Liver (tissue), 9 donors: Measurements from ENCODE around the gene BCL2. TPM values are rescaled to one million over a fixed set of nuclear protein-coding genes. Genes with fewer than 3 reads are reported as not detected.

Experiments used
- DNase-seq: peaks from one replicate; pipeline ENCODE4 v3.0.0-alpha.2; 2017; ENCODE audit warnings: low spot score
- H3K27ac ChIP-seq, 2 donors: one replicate each; pipeline ENCODE4 v1.7.0; 2013; ENCODE audit warnings: inconsistent platforms in 2 of 2, low read length in 2 of 2, control low read depth in 1 of 2, low read depth in 1 of 2, mild to moderate bottlenecking in 1 of 2
- H3K27me3 ChIP-seq, 4 donors: one replicate each; pipeline versions ENCODE4 v1.6.1 to v1.7.0; 2013; ENCODE audit warnings: low read length in 3 of 4, inconsistent platforms in 1 of 4, mild to moderate bottlenecking in 1 of 4, moderate library complexity in 1 of 4; ENCODE audit not compliant: control insufficient read depth in 4 of 4, insufficient read depth in 4 of 4
- H3K36me3 ChIP-seq, 4 donors: one replicate each; pipeline versions ENCODE4 v1.6.1 to v1.7.0; 2013; ENCODE audit warnings: low read length in 3 of 4, mild to moderate bottlenecking in 3 of 4, low read depth in 1 of 4, moderate library complexity in 1 of 4; ENCODE audit not compliant: control insufficient read depth in 4 of 4, insufficient read depth in 3 of 4
- H3K4me1 ChIP-seq, 4 donors: one replicate each; pipeline versions ENCODE4 v1.6.1 to v1.7.0; 2013; ENCODE audit warnings: low read length in 3 of 4, mild to moderate bottlenecking in 3 of 4, moderate library complexity in 1 of 4; ENCODE audit not compliant: control insufficient read depth in 4 of 4, insufficient read depth in 4 of 4
- H3K4me3 ChIP-seq, 3 donors: one replicate each; pipeline versions ENCODE4 v1.6.1 to v1.7.0; 2013; ENCODE audit warnings: low read length in 3 of 3, control low read depth in 1 of 3, low read depth in 1 of 3, mild to moderate bottlenecking in 1 of 3
- H3K9ac ChIP-seq, 2 donors: one replicate each; pipeline ENCODE4 v1.7.0; 2013; ENCODE audit warnings: low read length in 2 of 2, mild to moderate bottlenecking in 2 of 2, moderate library complexity in 2 of 2, control low read depth in 1 of 2, low read depth in 1 of 2
- H3K9me3 ChIP-seq, 4 donors: one replicate each; pipeline versions ENCODE4 v1.6.1 to v1.7.0; 2013; ENCODE audit warnings: low read length in 3 of 4; ENCODE audit not compliant: control insufficient read depth in 4 of 4
- ATF3 ChIP-seq: IDR thresholded peaks from 2 replicates; pipeline ENCODE4 v1.6.1; 2016; ENCODE audit warnings: antibody characterized with exemption
- CTCF ChIP-seq: fragments of 150-350 bp; IDR thresholded peaks from 2 replicates; pipeline ENCODE4 v1.5.1; 2017; ENCODE audit warnings: improper control_type of control experiment, low read depth, low read length; ENCODE audit not compliant: missing input control
- EGR1 ChIP-seq, 2 donors: IDR thresholded peaks; 2 replicates each; pipeline ENCODE4 v1.6.1; 2016 to 2018; ENCODE audit warnings: antibody characterized with exemption in 2 of 2, low read depth in 2 of 2
- FOXA1 ChIP-seq: IDR thresholded peaks from 2 replicates; pipeline ENCODE4 v1.6.1; 2016; ENCODE audit warnings: antibody characterized with exemption
- FOXA2 ChIP-seq: IDR thresholded peaks from 2 replicates; pipeline ENCODE4 v1.6.1; 2016; ENCODE audit warnings: antibody characterized with exemption
- HNF4A ChIP-seq, 2 donors: conservative IDR thresholded peaks; 2 replicates each; pipeline ENCODE4 v1.6.1; 2016; ENCODE audit warnings: antibody characterized with exemption in 2 of 2, mild to moderate bottlenecking in 2 of 2
- HNF4G ChIP-seq: IDR thresholded peaks from 2 replicates; pipeline ENCODE4 v1.6.1; 2016; ENCODE audit warnings: antibody characterized with exemption
- JUND ChIP-seq, 2 donors: IDR thresholded peaks; 2 replicates each; pipeline ENCODE4 v1.6.1; 2016; ENCODE audit warnings: antibody characterized with exemption in 2 of 2
- MAX ChIP-seq: IDR thresholded peaks from 2 replicates; pipeline ENCODE4 v1.6.1; 2016; ENCODE audit warnings: antibody characterized with exemption
- NR2F2 ChIP-seq: IDR thresholded peaks from 2 replicates; pipeline ENCODE4 v1.6.1; 2016; ENCODE audit warnings: antibody characterized with exemption
- RAD21 ChIP-seq, 2 donors: IDR thresholded peaks; 2 replicates each; pipeline ENCODE4 v1.6.1; 2016; ENCODE audit warnings: antibody characterized with exemption in 2 of 2, mild to moderate bottlenecking in 2 of 2
- SP1 ChIP-seq: IDR thresholded peaks from 2 replicates; pipeline ENCODE4 v1.6.1; 2018; ENCODE audit warnings: antibody characterized with exemption, mild to moderate bottlenecking
- TAF1 ChIP-seq: conservative IDR thresholded peaks from 2 replicates; pipeline ENCODE4 v1.6.1; 2016; ENCODE audit warnings: antibody characterized with exemption, mild to moderate bottlenecking
- WGBS: extraction: QIAGEN DNeasy Blood & Tissue Kit; methylation state at CpG from one replicate; pipeline ENCODE4 v1.1.7; 2013; 5-methylcytosine and 5-hydroxymethylcytosine counted together
- polyA plus RNA-seq, 2 donors: library from polyadenylated mRNA; stranded (reverse) in 1 of 2; unstranded in 1 of 2; fragments of 200-250 nt in 1 of 2; fragments of >200 nt in 1 of 2; fragmentation: Nextera tagmentation in 1 of 2; extraction: Ambion mirVana in 1 of 2; gene quantifications; one replicate each; pipeline versions ENCODE4 v1.2.1 to v1.2.3, GENCODE V29; 2013 to 2015
- total RNA-seq, 2 donors: library from RNA; depleted of rRNA; stranded (reverse); fragments of >200 nt; gene quantifications; one replicate each; pipeline ENCODE4 v1.2.3, GENCODE V29; 2014
- TF ChIP-seq, protein P1 (sequence below): IDR thresholded peaks from 2 replicates; pipeline ENCODE4 v1.6.1; 2016; ENCODE audit warnings: antibody characterized with exemption
- TF ChIP-seq, protein P2 (sequence below): IDR thresholded peaks from 2 replicates; pipeline ENCODE4 v1.6.1; 2016; ENCODE audit warnings: antibody characterized with exemption, mild to moderate bottlenecking
- donor health status: healthy.
- donor health status: healthy.
- donor health status: healthy.
- donor health status: healthy.
- donor health status: healthy.

The BCL2 gene
- total and polyA plus RNA-seq, 4 donors: 0.40 to 3.9 (median 1.4) TPM

DNA sequence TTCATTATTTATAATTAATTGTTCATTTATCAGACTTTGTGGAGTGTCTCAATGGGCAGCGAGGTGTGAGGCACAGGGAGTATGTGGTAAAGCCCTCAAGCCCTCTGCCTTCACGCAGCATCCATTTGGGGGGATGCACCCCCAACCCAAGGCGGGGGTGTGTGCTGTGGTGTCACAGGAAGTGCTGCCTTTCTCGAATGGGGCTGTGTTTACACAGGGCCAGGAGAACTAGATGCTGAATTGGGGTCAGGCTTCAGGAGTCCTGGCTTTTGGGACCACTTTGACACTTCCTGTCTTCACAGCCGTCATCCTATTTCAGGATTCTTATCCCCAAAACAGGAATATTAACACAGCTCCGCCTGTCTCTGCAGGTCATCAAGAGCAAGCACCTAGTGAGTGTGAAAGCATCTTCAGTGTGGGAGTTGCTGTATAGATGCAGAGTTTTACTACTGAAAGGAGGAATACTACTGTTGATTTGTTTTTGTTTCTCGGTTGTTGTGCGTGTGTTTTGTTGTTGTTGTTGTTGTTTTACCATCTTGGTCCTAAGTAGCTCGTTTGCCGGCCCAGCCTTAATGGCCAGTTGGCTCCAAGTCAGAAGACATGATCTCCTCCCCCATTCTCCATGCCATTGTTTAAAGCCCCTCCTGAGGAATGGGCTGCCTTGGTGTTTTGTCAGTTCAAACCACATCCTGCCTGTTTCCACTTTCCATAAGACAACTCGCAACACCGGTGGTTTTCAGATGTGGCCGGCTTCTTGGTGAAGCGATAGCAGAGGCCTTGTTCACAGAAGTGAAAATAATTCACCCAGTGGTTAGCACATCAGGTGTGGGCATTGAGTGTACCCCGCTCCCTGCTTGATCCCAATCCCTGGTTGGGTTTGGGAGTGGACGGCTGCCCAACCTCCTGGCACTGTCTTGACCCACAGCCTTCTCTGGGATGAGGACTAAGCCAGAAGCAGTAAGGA is 221.3 kb downstream of the BCL2 start:
- H3K4me3 ChIP-seq: no peak overlapping the region
- H3K36me3 ChIP-seq: no peaks in the 10 kb centered on the region
- no peaks in the 10 kb centered on the region for H3K9me3 ChIP-seq
- no peak overlapping the region for H3K27ac ChIP-seq
- 77% methylated on average over 16 of the region's 16 CpGs for WGBS
- no peak overlapping the region for H3K9ac ChIP-seq
- H3K27me3 ChIP-seq: no peaks in the 10 kb centered on the region
- TF ChIP-seq TAF1 (no peak), FOXA2 (no peak), JUND (IDR thresholded peaks at IDR 0.05) (no peak), EGR1 (IDR thresholded peaks at IDR 0.05; ENCODE audit: low read depth in 2 of 2) (no peak), CTCF (no peak), HNF4G (no peak), MAX (no peak), HNF4A (conservative IDR thresholded peaks at IDR 0.05) (no peak), SP1 (no peak), FOXA1 (no peak), RAD21 (IDR thresholded peaks at IDR 0.05) (no peak)
- TF ChIP-seq, protein P1, sequence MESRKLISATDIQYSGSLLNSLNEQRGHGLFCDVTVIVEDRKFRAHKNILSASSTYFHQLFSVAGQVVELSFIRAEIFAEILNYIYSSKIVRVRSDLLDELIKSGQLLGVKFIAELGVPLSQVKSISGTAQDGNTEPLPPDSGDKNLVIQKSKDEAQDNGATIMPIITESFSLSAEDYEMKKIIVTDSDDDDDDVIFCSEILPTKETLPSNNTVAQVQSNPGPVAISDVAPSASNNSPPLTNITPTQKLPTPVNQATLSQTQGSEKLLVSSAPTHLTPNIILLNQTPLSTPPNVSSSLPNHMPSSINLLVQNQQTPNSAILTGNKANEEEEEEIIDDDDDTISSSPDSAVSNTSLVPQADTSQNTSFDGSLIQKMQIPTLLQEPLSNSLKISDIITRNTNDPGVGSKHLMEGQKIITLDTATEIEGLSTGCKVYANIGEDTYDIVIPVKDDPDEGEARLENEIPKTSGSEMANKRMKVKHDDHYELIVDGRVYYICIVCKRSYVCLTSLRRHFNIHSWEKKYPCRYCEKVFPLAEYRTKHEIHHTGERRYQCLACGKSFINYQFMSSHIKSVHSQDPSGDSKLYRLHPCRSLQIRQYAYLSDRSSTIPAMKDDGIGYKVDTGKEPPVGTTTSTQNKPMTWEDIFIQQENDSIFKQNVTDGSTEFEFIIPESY: no peak
- TF ChIP-seq, protein P2, sequence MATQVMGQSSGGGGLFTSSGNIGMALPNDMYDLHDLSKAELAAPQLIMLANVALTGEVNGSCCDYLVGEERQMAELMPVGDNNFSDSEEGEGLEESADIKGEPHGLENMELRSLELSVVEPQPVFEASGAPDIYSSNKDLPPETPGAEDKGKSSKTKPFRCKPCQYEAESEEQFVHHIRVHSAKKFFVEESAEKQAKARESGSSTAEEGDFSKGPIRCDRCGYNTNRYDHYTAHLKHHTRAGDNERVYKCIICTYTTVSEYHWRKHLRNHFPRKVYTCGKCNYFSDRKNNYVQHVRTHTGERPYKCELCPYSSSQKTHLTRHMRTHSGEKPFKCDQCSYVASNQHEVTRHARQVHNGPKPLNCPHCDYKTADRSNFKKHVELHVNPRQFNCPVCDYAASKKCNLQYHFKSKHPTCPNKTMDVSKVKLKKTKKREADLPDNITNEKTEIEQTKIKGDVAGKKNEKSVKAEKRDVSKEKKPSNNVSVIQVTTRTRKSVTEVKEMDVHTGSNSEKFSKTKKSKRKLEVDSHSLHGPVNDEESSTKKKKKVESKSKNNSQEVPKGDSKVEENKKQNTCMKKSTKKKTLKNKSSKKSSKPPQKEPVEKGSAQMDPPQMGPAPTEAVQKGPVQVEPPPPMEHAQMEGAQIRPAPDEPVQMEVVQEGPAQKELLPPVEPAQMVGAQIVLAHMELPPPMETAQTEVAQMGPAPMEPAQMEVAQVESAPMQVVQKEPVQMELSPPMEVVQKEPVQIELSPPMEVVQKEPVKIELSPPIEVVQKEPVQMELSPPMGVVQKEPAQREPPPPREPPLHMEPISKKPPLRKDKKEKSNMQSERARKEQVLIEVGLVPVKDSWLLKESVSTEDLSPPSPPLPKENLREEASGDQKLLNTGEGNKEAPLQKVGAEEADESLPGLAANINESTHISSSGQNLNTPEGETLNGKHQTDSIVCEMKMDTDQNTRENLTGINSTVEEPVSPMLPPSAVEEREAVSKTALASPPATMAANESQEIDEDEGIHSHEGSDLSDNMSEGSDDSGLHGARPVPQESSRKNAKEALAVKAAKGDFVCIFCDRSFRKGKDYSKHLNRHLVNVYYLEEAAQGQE: no peak
- peaks cover 2 to 16% (median 8%) of the 10 kb centered on the region in 4 donors for H3K4me1 ChIP-seq
- no peak for DNase-seq

DNA sequence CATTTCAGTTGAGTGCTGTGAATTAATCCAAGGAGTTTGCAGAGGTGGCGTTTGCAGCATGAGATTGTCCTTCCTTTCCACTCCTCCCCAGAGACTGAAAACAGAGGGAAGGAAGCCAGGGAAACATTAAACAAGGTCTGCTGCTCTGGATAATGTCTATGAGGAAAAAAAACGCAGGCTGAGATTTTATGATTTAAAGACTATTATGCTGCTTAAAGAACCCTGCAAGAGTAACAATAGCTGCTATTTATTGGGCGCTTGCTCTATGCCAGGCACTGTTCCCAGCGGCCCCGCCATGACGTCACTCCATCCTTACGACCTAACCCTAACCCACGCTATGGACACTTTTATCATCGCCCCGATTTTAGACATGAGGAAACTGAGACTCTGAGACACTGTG is 222.4 kb downstream of the BCL2 start:
- Histone ChIP-seq H3K36me3 (no peaks in the 10 kb centered on the region), H3K4me3 (no peak overlapping the region), H3K9me3 (no peaks in the 10 kb centered on the region), H3K9ac (no peak overlapping the region), H3K4me1 (peaks cover 2 to 16% (median 8%) of the 10 kb centered on the region in 4 donors), H3K27me3 (no peaks in the 10 kb centered on the region), H3K27ac (no peak overlapping the region)
- no peak for DNase-seq
- 70% methylated on average over 10 of the region's 10 CpGs for WGBS
- TF ChIP-seq NR2F2 (no peak), FOXA1 (no peak), ATF3 (no peak), JUND (IDR thresholded peaks at IDR 0.05) (no peak), RAD21 (IDR thresholded peaks at IDR 0.05) (no peak), FOXA2 (no peak), CTCF (no peak), MAX (no peak), SP1 (no peak), HNF4A (conservative IDR thresholded peaks at IDR 0.05) (no peak)
- TF ChIP-seq, protein P2: no peak
